ENCODE measurements around the gene LNX1.

Gene LNX1

GRCh38 chr4:53573696-53574095 is 17.6 kb downstream of the LNX1 start:
- DNase-seq = no peak

DNA sequence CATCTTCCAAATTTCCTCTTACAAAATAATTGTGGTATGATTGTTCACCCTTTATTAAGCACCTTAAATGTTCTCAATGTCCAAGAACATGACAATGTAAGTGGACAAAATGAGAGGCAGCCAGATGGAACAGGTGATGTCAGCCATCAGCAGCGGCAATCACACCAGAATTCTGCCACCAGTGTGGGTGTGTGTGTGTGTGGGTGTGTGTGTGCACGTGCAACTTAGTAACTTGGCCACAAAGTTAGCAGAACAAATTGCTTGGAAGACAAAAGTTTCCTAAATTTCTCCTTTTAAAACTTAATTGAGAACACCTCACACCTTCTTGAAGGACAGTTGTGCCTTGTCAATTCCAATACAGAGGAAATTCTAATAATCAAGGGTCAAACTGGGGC is 18.7 kb downstream of the LNX1 start:
- no peak for DNase-seq

DNA sequence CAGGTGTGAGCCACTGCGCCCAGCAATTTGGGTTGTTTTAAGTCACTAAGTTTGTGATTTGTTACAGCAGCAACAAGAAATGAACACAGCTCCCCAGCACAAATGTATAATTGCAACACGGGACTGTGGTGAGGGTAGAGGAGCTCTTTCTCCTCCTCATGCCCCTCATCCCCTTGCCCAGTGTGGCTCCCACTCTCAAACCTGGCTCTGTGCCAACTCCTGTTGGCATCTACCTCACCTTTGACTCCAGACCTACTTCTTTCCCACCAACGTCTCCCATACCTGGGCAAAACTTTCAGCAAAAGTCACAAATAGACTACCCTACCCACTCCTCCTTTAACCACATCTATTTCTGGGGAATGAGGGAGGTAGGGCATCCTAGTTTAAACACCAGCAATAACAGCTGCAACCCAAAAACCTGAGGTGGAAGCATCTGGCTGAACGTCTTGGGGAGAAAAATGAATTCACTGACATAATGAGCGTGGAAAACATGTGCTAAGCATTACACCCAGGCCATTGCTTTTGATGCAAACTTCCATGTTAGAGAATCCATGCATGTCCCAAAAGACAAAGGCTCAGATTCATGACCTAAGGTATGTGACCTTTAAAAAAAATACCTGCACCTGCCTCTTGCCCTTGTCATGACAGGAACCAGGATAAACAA is 19.2 kb downstream of the LNX1 start:
- DNase-seq = no peak

DNA sequence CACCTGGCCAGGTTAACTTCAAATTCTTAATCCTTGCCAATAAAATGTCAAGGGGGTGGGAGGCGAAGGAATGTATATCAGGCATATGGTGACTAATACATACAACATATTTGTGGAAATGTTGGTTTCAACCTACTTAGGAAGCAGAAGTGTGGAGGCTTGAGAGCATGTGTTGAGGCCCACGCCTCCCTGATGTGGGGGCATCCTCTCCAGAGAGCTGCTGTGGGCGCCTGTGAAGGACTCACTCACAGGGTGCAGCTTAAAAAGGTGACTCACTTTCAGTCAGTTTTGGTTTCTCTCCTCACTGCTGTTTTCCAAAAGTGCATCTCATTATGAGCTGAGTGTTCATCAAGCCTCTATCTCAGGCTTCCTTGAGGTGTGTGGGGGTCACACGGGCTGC is 27.5 kb downstream of the LNX1 start:
- peak in 29 of 56 donors; percentile 3 to 70 (median 22) for DNase-seq

DNA sequence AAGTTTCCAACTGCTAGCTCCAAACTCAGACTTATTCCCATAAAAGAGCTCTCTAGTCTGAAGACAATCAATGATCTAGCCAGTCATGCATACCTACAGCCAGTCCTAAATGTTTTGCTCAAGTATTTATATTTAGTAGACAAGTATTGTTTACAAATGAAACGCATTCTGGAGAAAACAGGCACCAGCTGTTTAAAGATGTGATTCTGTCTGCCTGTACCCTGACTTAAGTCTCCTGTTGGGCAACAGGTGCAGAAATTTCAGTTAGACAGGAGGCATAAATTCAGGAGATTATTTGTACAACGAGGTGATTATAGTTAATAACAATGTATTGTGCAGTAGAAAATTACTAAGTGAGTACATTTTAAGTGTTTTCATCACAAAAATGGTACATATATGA is 28.9 kb downstream of the LNX1 start:
- DNase-seq = no peak

GRCh38 chr4:53559021-53559620 is 32.2 kb downstream of the LNX1 start:
- DNase-seq = no peak

DNA sequence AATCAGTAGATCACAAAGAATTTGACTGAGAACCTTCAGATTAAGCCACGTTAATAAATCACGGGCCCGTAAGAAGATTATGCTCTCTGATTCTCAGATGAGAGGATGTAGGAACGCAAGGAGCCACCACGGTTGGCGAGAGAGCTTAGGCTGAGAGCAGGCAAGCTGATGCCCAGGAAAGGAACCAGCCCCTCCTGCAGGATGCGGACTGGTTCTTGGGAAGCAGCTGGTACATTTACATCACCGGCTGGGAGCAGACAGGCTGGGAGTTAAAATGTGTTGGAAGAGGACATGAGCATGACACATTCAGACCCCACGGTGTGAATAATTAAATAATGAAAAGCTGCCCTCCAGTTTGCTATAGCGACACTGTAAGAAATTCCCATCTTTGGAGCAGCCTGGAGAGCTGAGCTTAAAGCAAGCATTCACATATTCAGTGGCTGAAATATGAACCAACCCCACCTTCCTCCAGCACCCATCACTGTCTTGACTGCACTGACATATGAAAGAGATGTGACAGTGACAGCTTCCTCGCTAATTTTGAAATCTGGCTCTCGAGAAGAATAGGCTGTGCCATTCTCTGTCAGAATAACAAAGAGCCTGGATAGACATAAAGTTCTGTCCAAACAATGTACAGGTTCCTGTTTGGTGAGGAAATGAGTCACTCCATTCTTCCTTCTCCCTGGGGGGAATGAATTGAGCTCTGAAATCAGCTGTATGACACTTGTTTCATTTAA is 33.1 kb downstream of the LNX1 start:
- DNase-seq = peak in 47 of 56 donors; percentile 2 to 80 (median 40)

GRCh38 chr4:53557669-53558064 is 33.6 kb downstream of the LNX1 start:
- peak in 4 of 56 donors; percentile 18 to 59 (median 41) for DNase-seq

DNA sequence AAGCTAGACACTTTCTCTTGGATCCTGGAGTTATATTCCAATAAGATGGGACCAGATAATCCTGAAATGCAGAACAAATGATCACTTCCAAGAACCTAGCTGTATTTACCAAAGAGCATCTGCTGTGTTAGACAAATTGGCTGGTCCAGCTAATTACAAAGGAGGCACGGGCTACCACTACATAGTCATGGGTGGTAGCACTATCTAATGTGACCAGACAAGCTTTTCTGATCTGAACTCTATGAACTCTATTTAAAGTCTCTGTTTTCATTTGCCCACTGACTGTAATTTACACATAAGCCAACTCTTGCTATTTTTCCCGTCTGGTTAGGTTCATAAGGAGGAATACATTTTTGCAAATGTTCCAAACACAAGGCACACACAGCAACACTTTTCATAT is 34.6 kb downstream of the LNX1 start:
- DNase-seq = no peak

- DNase-seq = no peak
Measured at GRCh38 chr4:53553486-53554210, 37.6 kb downstream of the LNX1 start.

- DNase-seq = no peak
Measured at GRCh38 chr4:53552711-53553110, 38.6 kb downstream of the LNX1 start.

- DNase-seq = no peak
Measured at GRCh38 chr4:53551958-53552357, 39.3 kb downstream of the LNX1 start.

DNA sequence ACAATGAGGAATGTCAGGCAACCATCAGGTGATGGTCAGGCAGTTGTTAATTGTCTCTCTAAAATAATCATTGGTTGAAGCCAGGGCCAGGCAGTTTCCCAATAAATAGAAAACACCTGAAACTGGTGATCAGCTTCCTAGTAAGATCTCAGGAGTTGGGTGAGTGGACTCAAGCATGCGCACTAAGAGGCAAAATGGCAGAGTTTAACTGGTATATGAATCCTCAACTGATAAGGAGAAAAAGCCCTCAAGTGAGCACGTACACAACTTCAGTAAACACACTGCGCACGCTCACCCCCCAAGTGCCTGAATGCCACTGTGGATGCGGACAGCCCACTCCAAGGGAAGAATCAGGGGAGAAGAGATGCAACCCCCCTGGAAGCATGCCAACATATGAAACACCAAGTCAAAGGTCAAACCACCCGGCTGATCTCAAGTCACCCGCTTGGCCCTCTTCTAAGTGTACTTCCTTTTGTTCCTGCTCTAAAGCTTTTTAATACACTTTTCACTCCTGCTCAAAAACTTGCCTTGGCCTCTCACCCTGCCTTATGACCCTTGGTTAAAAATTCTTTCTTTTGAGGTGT is 39.9 kb downstream of the LNX1 start:
- DNase-seq = no peak

DNA sequence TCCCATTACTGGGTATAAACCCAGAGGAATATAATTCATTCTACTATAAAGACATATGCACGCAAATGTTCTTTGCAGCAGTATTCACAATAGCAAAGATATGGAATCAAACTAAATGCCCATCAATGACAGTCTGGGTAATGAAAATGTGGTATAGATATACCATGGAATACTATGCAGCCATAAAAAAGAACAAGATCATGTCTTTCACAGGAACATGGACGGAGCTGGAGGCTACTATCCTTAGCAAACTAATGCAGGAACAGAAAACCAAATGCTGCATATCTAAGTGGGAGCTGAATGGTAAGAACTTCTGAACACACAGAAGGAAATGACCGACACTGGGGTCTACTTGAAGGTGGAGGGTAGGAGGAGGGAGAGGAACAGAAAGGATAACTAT is 42.6 kb downstream of the LNX1 start:
- no peak for DNase-seq

GRCh38 chr4:53547983-53548382 is 43.3 kb downstream of the LNX1 start:
- no peak for DNase-seq

DNA sequence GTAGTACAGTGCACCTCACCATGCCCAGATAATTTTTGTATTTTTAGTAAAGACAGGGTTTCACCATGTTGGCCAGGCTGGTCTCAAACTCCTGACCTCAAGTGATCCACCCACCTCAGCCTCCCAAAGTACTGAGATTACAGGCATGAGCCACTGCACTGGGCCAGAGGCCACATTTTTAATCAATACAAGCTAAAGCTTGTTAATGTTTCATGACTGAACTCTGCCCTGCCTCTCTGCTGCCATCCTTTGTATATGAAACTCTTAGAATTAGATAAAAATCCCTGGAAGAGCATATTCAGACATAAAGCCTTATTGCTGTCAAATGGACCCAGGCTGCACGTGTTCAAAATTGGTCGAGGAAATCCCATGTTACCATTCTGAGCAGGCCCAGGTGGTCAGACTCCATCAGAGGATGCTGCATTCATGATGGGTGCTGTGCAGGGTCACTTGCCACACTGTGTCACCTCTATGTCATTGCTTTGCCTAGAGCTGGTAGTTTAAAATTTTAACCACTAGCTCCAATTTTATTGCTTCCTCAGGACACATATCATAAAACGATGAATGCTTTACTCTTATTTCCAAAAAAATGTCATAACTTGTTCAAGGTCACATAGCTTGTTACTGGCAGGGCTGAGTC is 45.2 kb downstream of the LNX1 start:
- no peak for DNase-seq

DNA sequence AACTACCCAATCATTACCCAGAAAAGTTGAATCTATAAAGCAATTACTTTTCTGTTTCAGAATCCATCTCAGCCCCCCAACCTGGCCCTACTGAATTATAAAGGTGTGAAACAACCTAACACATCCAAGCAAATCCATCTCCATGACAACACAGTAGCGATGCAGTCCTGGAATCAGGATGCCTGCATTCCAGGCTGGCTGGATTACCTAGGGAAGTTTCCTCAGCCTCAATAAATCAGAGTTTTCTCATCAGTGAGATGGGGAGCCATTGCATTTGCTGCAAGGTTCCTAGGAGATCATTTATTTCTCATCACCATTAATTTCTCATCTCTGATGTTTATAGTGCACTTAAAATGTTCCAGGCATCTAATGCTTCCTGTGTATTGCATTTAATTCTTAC is 46.0 kb downstream of the LNX1 start:
- no peak for DNase-seq

DNA sequence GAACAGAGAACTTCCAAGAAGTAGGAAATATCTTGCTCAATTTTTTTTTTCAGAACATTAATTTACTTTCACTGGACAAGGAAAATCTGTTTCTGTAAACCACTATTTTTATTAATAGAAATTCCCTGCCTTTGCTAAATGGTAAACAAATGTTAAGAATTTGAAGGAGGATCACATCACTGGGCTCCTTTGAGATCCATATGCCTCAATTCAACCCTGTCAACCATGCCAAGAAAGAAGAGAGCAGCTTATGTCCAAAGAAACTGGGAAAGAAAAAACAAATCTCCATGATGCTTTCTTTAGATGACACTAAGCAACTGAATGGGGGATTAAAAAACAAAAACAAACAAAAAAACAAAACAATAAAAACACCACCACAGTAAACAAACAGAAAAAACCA is 47.7 kb downstream of the LNX1 start:
- no peak for DNase-seq

DNA sequence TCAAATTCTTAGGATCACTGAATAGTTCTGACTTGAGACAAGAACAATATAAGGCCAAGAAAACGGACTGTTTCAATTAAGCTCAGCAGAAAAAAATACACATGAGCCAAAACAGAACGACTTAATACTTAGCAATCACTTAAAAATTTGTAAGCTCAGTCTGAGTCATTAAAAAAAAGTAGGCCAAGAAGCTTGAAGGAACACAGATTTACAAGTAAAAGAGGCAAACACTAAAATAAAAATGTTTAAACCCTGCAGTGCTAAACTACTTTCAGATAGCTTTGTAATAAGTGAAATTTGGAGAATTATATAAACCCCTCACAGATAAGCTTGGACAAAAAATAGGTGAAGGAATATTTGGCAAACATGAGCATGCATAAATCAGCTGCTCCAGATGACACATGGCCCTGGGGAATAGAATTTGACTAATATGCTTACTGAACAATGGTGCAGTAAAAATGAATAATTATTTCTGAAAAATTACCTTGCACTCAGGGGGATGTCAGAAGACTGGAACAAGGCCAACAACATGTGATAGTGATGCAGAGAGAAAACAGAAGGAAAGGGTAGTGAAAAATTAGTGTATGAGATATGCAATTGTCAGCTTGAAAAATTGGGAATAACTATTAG is 49.6 kb downstream of the LNX1 start:
- DNase-seq = peak in 1 of 56 donors; percentile 4

- no peak for DNase-seq
Measured at GRCh38 chr4:53538756-53539155, 52.5 kb downstream of the LNX1 start.

- DNase-seq = no peak
Measured at GRCh38 chr4:53537606-53538005, 53.7 kb downstream of the LNX1 start.
